ENCODE data around the gene MAGI2.
A peak's percentile ranks its signal among the peaks of the same experiment; 100 is the strongest.

MAGI2 gene

DNA sequence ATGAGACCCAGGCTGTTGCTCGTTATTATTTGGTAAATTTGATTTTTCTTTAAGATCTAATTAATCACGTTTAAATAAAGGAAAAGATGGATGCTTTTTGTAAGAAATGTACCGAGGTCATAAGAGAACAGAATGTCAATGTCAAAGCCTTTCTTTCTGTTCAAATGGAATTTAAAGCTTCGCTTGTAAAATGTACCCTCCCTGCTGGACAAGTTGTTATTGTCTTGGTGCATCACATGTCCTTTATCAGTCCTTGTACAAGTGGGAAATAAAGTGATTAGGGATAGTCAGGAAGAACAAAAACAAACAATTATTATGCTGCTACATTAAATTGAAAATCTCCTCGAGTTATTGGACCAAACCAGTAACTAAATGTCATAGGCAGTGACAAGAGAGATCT lies 1291.7 kb downstream of the MAGI2 start:
- Histone ChIP-seq H3K4me1 (ENCODE audit: control insufficient read depth, insufficient read depth, low read depth, low read length) (no peaks in the 10 kb centered on the region), H3K18ac (ENCODE audit: low read depth in 1 of 2, low read length in 2 of 2) (no peak overlapping the region), H2BK15ac (ENCODE audit: low read depth, poor library complexity, severe bottlenecking) (no peak overlapping the region), H3K9me3 (ENCODE audit: control insufficient read depth, low read length) (no peaks in the 10 kb centered on the region), H3K79me1 (replicated peaks; ENCODE audit: low read length, poor library complexity, severe bottlenecking) (no peaks in the 10 kb centered on the region), H3K27ac (ENCODE audit: low read length, poor library complexity, severe bottlenecking) (no peak overlapping the region), H3K9ac (ENCODE audit: low read length) (no peak overlapping the region), H2BK120ac (ENCODE audit: low read depth, low read length) (no peak overlapping the region), H3K4me3 (ENCODE audit: insufficient read depth in 1 of 2, low read depth in 1 of 2, low read length in 2 of 2) (no peak overlapping the region), H3K4ac (ENCODE audit: low read depth in 1 of 2, low read length in 2 of 2) (no peak overlapping the region), H4K91ac (ENCODE audit: low read length) (no peak overlapping the region), H2BK12ac (ENCODE audit: low read length in 2 of 2) (no peak overlapping the region), H3K23ac (ENCODE audit: low read length in 2 of 2) (no peak overlapping the region), H3K27me3 (ENCODE audit: control insufficient read depth in 1 of 2, insufficient read depth in 1 of 2, low read length in 2 of 2) (no peaks in the 10 kb centered on the region), H2AFZ (ENCODE audit: low read depth, low read length) (no peak overlapping the region), H4K8ac (ENCODE audit: low read length) (no peak overlapping the region), H2BK5ac (ENCODE audit: low read depth, low read length, poor library complexity, severe bottlenecking) (no peak overlapping the region), H3K14ac (ENCODE audit: low read length in 2 of 2) (no peak overlapping the region), H2AK5ac (ENCODE audit: low read length, severe bottlenecking) (no peak overlapping the region), H3K4me2 (ENCODE audit: low read length, poor library complexity, severe bottlenecking) (no peak overlapping the region), H3K36me3 (ENCODE audit: control insufficient read depth in 1 of 2, insufficient read depth in 2 of 2, low read depth in 1 of 2, low read length in 2 of 2) (peaks cover 0 to 5% of the 10 kb centered on the region in 2 experiments)
- WGBS: 91% methylated on average over 5 of the region's 5 CpGs
- DNase-seq: no peak

DNA sequence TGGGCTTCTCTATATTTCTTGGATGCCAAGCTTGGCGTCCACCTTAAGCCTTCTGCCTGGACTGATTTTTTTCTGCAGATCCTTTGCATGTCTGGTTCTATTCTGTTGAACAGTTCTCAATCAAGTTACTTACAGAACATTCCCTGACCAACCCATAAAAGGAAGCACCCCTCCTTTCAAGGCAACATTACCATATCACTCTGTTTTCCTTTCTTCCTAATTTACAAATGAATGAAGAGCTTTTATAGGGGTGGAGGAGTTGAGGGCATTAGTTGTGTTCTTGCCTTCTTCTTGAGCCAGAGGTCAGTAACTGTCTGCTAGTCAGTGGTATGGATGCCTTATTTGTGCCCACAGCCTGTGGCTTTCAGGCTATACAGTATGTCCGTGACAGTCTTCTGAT lies 1293.9 kb downstream of the MAGI2 start:
- Histone ChIP-seq H3K18ac (ENCODE audit: low read depth in 1 of 2, low read length in 2 of 2) (no peak overlapping the region), H3K14ac (ENCODE audit: low read length in 2 of 2) (no peak overlapping the region), H4K8ac (ENCODE audit: low read length) (no peak overlapping the region), H3K4me2 (ENCODE audit: low read length, poor library complexity, severe bottlenecking) (no peak overlapping the region), H2AFZ (ENCODE audit: low read depth, low read length) (no peak overlapping the region), H3K9me3 (ENCODE audit: control insufficient read depth, low read length) (no peaks in the 10 kb centered on the region), H3K4me1 (ENCODE audit: control insufficient read depth, insufficient read depth, low read depth, low read length) (no peaks in the 10 kb centered on the region), H3K79me1 (replicated peaks; ENCODE audit: low read length, poor library complexity, severe bottlenecking) (no peaks in the 10 kb centered on the region), H3K9ac (ENCODE audit: low read length) (no peak overlapping the region), H2AK5ac (ENCODE audit: low read length, severe bottlenecking) (no peak overlapping the region), H4K91ac (ENCODE audit: low read length) (no peak overlapping the region), H2BK120ac (ENCODE audit: low read depth, low read length) (no peak overlapping the region), H2BK5ac (ENCODE audit: low read depth, low read length, poor library complexity, severe bottlenecking) (no peak overlapping the region), H3K27me3 (ENCODE audit: control insufficient read depth in 1 of 2, insufficient read depth in 1 of 2, low read length in 2 of 2) (no peaks in the 10 kb centered on the region), H3K36me3 (ENCODE audit: control insufficient read depth in 1 of 2, insufficient read depth in 2 of 2, low read depth in 1 of 2, low read length in 2 of 2) (peaks cover 0 to 5% of the 10 kb centered on the region in 2 experiments), H2BK15ac (ENCODE audit: low read depth, poor library complexity, severe bottlenecking) (no peak overlapping the region), H3K4me3 (ENCODE audit: insufficient read depth in 1 of 2, low read depth in 1 of 2, low read length in 2 of 2) (no peak overlapping the region), H3K23ac (ENCODE audit: low read length in 2 of 2) (no peak overlapping the region), H2BK12ac (ENCODE audit: low read length in 2 of 2) (no peak overlapping the region), H3K4ac (ENCODE audit: low read depth in 1 of 2, low read length in 2 of 2) (no peak overlapping the region), H3K27ac (ENCODE audit: low read length, poor library complexity, severe bottlenecking) (no peak overlapping the region)
- no peak for DNase-seq
- 92% methylated on average over 2 of the region's 2 CpGs for WGBS

DNA sequence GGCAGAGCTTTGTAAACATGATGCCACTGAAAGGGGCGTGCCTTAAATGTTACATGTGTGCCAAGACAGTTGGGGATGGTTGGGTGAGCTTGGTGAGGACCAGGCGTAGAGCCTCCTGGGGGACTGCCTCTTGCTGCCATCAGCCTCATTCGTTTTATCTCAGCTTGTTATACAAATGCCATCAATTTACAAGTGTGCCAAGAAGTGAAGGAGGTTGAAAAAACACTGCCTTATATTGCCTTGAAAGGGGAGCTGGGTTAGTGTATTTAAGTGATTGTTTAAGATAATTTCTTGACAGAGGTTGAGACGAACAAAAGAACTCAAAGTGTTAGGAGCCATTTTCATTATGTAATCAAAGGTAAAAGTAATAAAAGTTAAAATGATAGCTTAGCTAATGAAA lies 1300.2 kb downstream of the MAGI2 start:
- no peaks in the 10 kb centered on the region for H3K9me3 ChIP-seq (ENCODE audit: control insufficient read depth, low read length)
- no peak overlapping the region for H3K4ac ChIP-seq (ENCODE audit: low read depth in 1 of 2, low read length in 2 of 2)
- no peaks in the 10 kb centered on the region for H3K79me1 ChIP-seq (replicated peaks; ENCODE audit: low read length, poor library complexity, severe bottlenecking)
- no peak overlapping the region for H3K4me3 ChIP-seq (ENCODE audit: insufficient read depth in 1 of 2, low read depth in 1 of 2, low read length in 2 of 2)
- no peak overlapping the region for H4K91ac ChIP-seq (ENCODE audit: low read length)
- H3K4me2 ChIP-seq (ENCODE audit: low read length, poor library complexity, severe bottlenecking): no peak overlapping the region
- no peaks in the 10 kb centered on the region for H3K27me3 ChIP-seq (ENCODE audit: control insufficient read depth in 1 of 2, insufficient read depth in 1 of 2, low read length in 2 of 2)
- H2AFZ ChIP-seq (ENCODE audit: low read depth, low read length): no peak overlapping the region
- H2BK12ac ChIP-seq (ENCODE audit: low read length in 2 of 2): no peak overlapping the region
- WGBS: 76% methylated on average over 2 of the region's 4 CpGs
- DNase-seq: no peak
- no peak overlapping the region for H4K8ac ChIP-seq (ENCODE audit: low read length)
- H3K18ac ChIP-seq (ENCODE audit: low read depth in 1 of 2, low read length in 2 of 2): no peak overlapping the region
- no peaks in the 10 kb centered on the region for H3K36me3 ChIP-seq (ENCODE audit: control insufficient read depth in 1 of 2, insufficient read depth in 2 of 2, low read depth in 1 of 2, low read length in 2 of 2)
- H3K14ac ChIP-seq (ENCODE audit: low read length in 2 of 2): no peak overlapping the region
- no peak overlapping the region for H2BK120ac ChIP-seq (ENCODE audit: low read depth, low read length)
- no peaks in the 10 kb centered on the region for H3K4me1 ChIP-seq (ENCODE audit: control insufficient read depth, insufficient read depth, low read depth, low read length)
- H2AK5ac ChIP-seq (ENCODE audit: low read length, severe bottlenecking): no peak overlapping the region
- no peak overlapping the region for H3K9ac ChIP-seq (ENCODE audit: low read length)
- H2BK5ac ChIP-seq (ENCODE audit: low read depth, low read length, poor library complexity, severe bottlenecking): no peak overlapping the region
- H3K23ac ChIP-seq (ENCODE audit: low read length in 2 of 2): no peak overlapping the region
- no peak overlapping the region for H3K27ac ChIP-seq (ENCODE audit: low read length, poor library complexity, severe bottlenecking)
- H2BK15ac ChIP-seq (ENCODE audit: low read depth, poor library complexity, severe bottlenecking): no peak overlapping the region

DNA sequence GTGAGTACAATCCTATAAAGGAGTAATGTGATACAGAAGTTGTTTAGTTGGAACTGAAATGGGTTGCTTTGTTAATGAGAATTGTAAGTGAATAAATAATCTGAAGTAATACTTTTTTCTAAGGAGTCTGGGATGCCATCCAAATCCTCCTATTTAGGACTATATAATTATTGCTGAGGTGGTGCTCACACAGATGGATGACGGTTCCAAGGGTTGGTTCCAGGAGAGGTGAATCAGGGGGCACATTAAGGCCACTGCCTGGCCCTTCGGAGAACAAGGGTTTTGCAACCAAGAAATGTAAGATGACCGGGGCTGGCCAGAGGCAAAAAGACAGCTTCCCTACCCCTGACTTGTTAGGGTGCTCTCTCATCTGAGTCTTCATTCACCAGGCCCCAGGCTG lies 1302.2 kb downstream of the MAGI2 start:
- Histone ChIP-seq H3K9me3 (ENCODE audit: control insufficient read depth, low read length) (no peaks in the 10 kb centered on the region), H2AFZ (ENCODE audit: low read depth, low read length) (no peak overlapping the region), H3K79me1 (replicated peaks; ENCODE audit: low read length, poor library complexity, severe bottlenecking) (no peaks in the 10 kb centered on the region), H3K14ac (ENCODE audit: low read length in 2 of 2) (no peak overlapping the region), H3K4me1 (ENCODE audit: control insufficient read depth, insufficient read depth, low read depth, low read length) (no peaks in the 10 kb centered on the region), H3K36me3 (ENCODE audit: control insufficient read depth in 1 of 2, insufficient read depth in 2 of 2, low read depth in 1 of 2, low read length in 2 of 2) (no peaks in the 10 kb centered on the region), H3K18ac (ENCODE audit: low read depth in 1 of 2, low read length in 2 of 2) (no peak overlapping the region), H2BK5ac (ENCODE audit: low read depth, low read length, poor library complexity, severe bottlenecking) (no peak overlapping the region), H2BK120ac (ENCODE audit: low read depth, low read length) (no peak overlapping the region), H3K4me2 (ENCODE audit: low read length, poor library complexity, severe bottlenecking) (no peak overlapping the region), H3K27ac (ENCODE audit: low read length, poor library complexity, severe bottlenecking) (no peak overlapping the region), H3K27me3 (ENCODE audit: control insufficient read depth in 1 of 2, insufficient read depth in 1 of 2, low read length in 2 of 2) (no peaks in the 10 kb centered on the region), H4K91ac (ENCODE audit: low read length) (no peak overlapping the region), H3K4me3 (ENCODE audit: insufficient read depth in 1 of 2, low read depth in 1 of 2, low read length in 2 of 2) (no peak overlapping the region), H4K8ac (ENCODE audit: low read length) (no peak overlapping the region), H3K9ac (ENCODE audit: low read length) (no peak overlapping the region), H3K4ac (ENCODE audit: low read depth in 1 of 2, low read length in 2 of 2) (no peak overlapping the region), H2BK12ac (ENCODE audit: low read length in 2 of 2) (no peak overlapping the region), H2AK5ac (ENCODE audit: low read length, severe bottlenecking) (no peak overlapping the region), H3K23ac (ENCODE audit: low read length in 2 of 2) (no peak overlapping the region), H2BK15ac (ENCODE audit: low read depth, poor library complexity, severe bottlenecking) (peak overlapping the region; percentile 41)
- no peak for DNase-seq
- 93% methylated on average over 3 of the region's 3 CpGs for WGBS
